Small intestine (tissue), 7 donors: ENCODE data around the gene IQCH. TPM values are rescaled to one million over a fixed set of nuclear protein-coding genes. Genes with fewer than 3 reads are reported as not detected.

Experiments
- DNase-seq, 2 donors: peaks; one replicate each; pipeline versions ENCODE4 v3.0.0 to v3.0.0-alpha.2; 2013
- FAIRE-seq: peaks from 2 replicates; lab custom pipeline; 2012; peaks lifted over from hg19 to GRCh38; lab: Jason Lieb, UNC
- H3K27ac ChIP-seq, 3 donors: one replicate each; pipeline ENCODE4 v1.5.1; 2013; ENCODE audit warnings: low read length in 2 of 3, mild to moderate bottlenecking in 2 of 3, control low read depth in 1 of 3, inconsistent platforms in 1 of 3, low read depth in 1 of 3, moderate library complexity in 1 of 3
- H3K27me3 ChIP-seq, 3 donors: one replicate each; pipeline ENCODE4 v1.6.1; 2013; ENCODE audit warnings: low read length in 3 of 3, inconsistent platforms in 1 of 3; ENCODE audit not compliant: control insufficient read depth in 3 of 3, insufficient read depth in 3 of 3
- H3K36me3 ChIP-seq, 3 donors: one replicate each; pipeline ENCODE4 v1.6.1; 2013; ENCODE audit warnings: low read length in 3 of 3, inconsistent platforms in 1 of 3, low read depth in 1 of 3, mild to moderate bottlenecking in 1 of 3, moderate library complexity in 1 of 3; ENCODE audit not compliant: control insufficient read depth in 3 of 3, insufficient read depth in 2 of 3
- H3K4me1 ChIP-seq, 3 donors: one replicate each; pipeline ENCODE4 v1.6.1; 2013; ENCODE audit warnings: low read length in 2 of 3, inconsistent platforms in 1 of 3, low read depth in 1 of 3, mild to moderate bottlenecking in 1 of 3, moderate library complexity in 1 of 3; ENCODE audit not compliant: control insufficient read depth in 3 of 3, insufficient read depth in 2 of 3
- H3K4me3 ChIP-seq, 3 donors: one replicate each; pipeline ENCODE4 v1.5.1; 2013; ENCODE audit warnings: low read length in 3 of 3, control low read depth in 1 of 3, inconsistent platforms in 1 of 3, low read depth in 1 of 3, mild to moderate bottlenecking in 1 of 3, moderate library complexity in 1 of 3
- H3K9me3 ChIP-seq, 2 donors: one replicate each; pipeline ENCODE4 v1.6.1; 2013; ENCODE audit warnings: low read depth in 1 of 2, low read length in 1 of 2; ENCODE audit not compliant: control insufficient read depth in 2 of 2, insufficient read depth in 1 of 2
- WGBS, 3 donors: extraction: QIAGEN DNeasy Blood & Tissue Kit; methylation state at CpG; one replicate each; pipeline ENCODE4 v1.1.7; 2013; 5-methylcytosine and 5-hydroxymethylcytosine counted together
- polyA plus RNA-seq, 4 donors: library from polyadenylated mRNA; stranded (reverse) in 3 of 4; unstranded in 1 of 4; fragments of 200-250 nt in 3 of 4; fragments of 120-200 nt in 1 of 4; gene quantifications; one replicate each; pipeline versions ENCODE4 v1.2.1 to v1.2.3, GENCODE V29; 2013
- donor health status: healthy with polysubstance abuse.
- donor health status: control.
- donor health status: control.
- donor health status: Bipolar disorder and iron deficiency.
- donor health status: healthy.

IQCH gene
- polyA plus RNA-seq, 4 donors = 0.27 to 0.72 (median 0.36) TPM; not detected in 1

- H3K4me1 ChIP-seq = no peaks in the 10 kb centered on the region
- no peaks in the 10 kb centered on the region for H3K9me3 ChIP-seq
- H3K27ac ChIP-seq = no peak overlapping the region
- no peaks in the 10 kb centered on the region for H3K36me3 ChIP-seq
- H3K27me3 ChIP-seq = no peaks in the 10 kb centered on the region
- no peak for FAIRE-seq
- no peak for DNase-seq
- H3K4me3 ChIP-seq = no peak overlapping the region
- 84 to 91% (median 85%) methylated on average over 1 of the region's 1 CpG for WGBS, 3 donors
These were observed 226.2 kb downstream of the IQCH start for GRCh38 chr15:67480741-67481140.

- FAIRE-seq (no peak), DNase-seq (no peak)
- no peak overlapping the region for H3K4me3 ChIP-seq
- H3K27me3 ChIP-seq = no peaks in the 10 kb centered on the region
- no peaks in the 10 kb centered on the region for H3K4me1 ChIP-seq
- no peaks in the 10 kb centered on the region for H3K36me3 ChIP-seq
- H3K9me3 ChIP-seq = no peaks in the 10 kb centered on the region
- no peak overlapping the region for H3K27ac ChIP-seq
- whole genome bisulfite sequencing, 3 donors = 75 to 85% (median 84%) methylated on average over 2 of the region's 2 CpGs
These were observed 227.1 kb downstream of the IQCH start for GRCh38 chr15:67481680-67482079.

- Histone ChIP-seq H3K9me3 (no peaks in the 10 kb centered on the region), H3K27ac (no peak overlapping the region), H3K4me3 (no peak overlapping the region), H3K36me3 (no peaks in the 10 kb centered on the region), H3K27me3 (no peaks in the 10 kb centered on the region), H3K4me1 (no peaks in the 10 kb centered on the region)
- FAIRE-seq = no peak
- WGBS, 3 donors = 84 to 96% (median 90%) methylated on average over 1 of the region's 1 CpG
- DNase-seq = no peak
These were observed 241.0 kb downstream of the IQCH start for GRCh38 chr15:67495585-67495984.

GRCh38 chr15:67501177-67501835 lies 246.7 kb downstream of the IQCH start:
- H3K27ac ChIP-seq = no peak overlapping the region
- FAIRE-seq = peak; percentile 44

DNA sequence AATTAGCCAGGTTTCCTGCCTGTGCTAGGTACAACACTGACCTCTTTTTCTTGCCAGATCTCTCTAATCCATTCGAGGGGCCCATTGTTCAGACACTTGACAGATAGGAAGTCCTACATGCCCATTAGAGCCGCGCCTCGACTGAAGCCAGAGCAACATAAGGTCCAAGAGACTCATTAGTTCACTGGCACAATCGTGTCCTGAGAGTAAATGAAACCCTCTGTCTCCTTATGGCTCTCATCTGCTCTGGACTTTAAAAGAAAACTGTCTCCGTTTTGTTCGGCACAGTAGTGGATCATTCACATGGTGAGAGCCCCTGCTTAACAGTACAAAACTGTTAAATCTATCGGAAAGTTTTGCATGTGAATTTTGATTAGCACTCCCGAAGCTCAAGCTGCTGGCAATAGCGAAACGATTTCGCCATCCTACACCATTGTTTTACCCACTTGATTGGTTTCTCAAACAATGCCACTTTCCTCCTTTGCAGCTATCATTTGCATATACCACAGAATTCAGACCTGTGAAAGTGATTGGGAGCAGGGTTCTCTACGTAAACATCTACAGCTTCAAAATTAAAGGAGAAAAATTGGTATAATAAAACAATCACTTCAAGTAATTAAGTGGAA lies 247.4 kb downstream of the IQCH start:
- 66 to 80% (median 77%) methylated on average over 13 of the region's 13 CpGs for WGBS, 3 donors
- H3K4me1 ChIP-seq = no peaks in the 10 kb centered on the region

More at GRCh38 chr15:67501177-67501835, 246.7 kb downstream of the IQCH start:
- Histone ChIP-seq H3K36me3 (no peaks in the 10 kb centered on the region), H3K9me3 (no peaks in the 10 kb centered on the region), H3K27me3 (no peaks in the 10 kb centered on the region), H3K4me3 (no peak overlapping the region), H3K4me1 (no peaks in the 10 kb centered on the region)
- 23 to 29% (median 23%) methylated on average over 2 of the region's 2 CpGs for whole genome bisulfite sequencing, 3 donors
- DNase-seq = peak; percentile 36 to 44

GRCh38 chr15:67504056-67504455 lies 249.5 kb downstream of the IQCH start:
- FAIRE-seq (no peak), DNase-seq (no peak)
- H3K36me3 ChIP-seq = no peaks in the 10 kb centered on the region
- H3K4me3 ChIP-seq = no peak overlapping the region
- H3K9me3 ChIP-seq = no peaks in the 10 kb centered on the region
- 92 to 99% (median 94%) methylated on average over 6 of the region's 6 CpGs for WGBS, 3 donors
- no peaks in the 10 kb centered on the region for H3K4me1 ChIP-seq
- H3K27me3 ChIP-seq = no peaks in the 10 kb centered on the region
- H3K27ac ChIP-seq = no peak overlapping the region

More for the DNA sequence above, 247.4 kb downstream of the IQCH start:
- no peak overlapping the region for H3K27ac ChIP-seq
- DNase-seq (no peak), FAIRE-seq (no peak)
- no peak overlapping the region for H3K4me3 ChIP-seq
- no peaks in the 10 kb centered on the region for H3K27me3 ChIP-seq
- no peaks in the 10 kb centered on the region for H3K9me3 ChIP-seq
- H3K36me3 ChIP-seq = no peaks in the 10 kb centered on the region

GRCh38 chr15:67504796-67505195 lies 250.2 kb downstream of the IQCH start:
- DNase-seq = no peak
- Histone ChIP-seq H3K9me3 (no peaks in the 10 kb centered on the region), H3K27me3 (no peaks in the 10 kb centered on the region), H3K4me1 (no peaks in the 10 kb centered on the region), H3K4me3 (no peak overlapping the region), H3K27ac (no peak overlapping the region), H3K36me3 (no peaks in the 10 kb centered on the region)
- no peak for FAIRE-seq
- 75 to 86% (median 84%) methylated on average over 5 of the region's 5 CpGs for WGBS, 3 donors

DNA sequence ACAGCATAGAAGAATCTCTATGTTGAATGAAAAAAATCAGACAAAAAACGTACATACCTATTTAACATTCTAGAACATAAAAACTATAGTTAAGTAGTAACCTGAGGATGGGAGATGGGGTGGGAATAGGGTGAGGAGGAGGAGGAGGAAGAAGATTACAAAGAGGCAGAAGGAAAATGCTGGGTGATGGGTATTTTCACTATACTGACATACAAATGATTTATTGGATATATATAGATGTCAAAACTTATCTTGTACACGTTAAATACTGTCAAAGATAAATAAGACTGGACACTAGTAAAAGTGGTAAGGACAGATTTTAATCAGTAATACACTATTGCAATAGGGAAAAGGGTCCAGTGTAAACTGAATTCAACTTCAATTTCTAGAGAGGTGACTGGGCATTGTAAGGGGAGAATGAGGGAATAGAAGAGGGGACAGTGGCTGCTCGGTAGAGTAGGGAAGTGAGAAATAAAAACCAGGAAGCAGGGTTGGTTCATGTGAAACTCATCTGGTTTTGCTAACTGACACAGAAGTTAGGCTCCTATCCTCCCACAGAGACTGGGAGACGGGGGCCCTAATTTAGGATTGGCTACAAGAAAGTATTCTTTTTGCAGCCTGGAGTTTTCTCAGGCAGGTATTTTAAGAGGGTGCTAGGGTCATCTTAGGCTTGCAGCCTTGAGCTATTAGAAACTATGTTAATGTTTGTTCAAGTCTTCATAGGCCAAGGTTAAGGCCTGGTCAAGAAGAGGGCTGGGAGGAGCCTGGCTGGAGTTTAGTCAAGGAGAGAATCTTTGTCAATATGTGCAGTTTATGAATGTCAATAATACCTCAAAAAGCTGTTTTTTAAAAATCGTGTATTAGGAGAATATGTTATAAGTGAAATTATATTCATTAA lies 251.3 kb downstream of the IQCH start:
- Histone ChIP-seq H3K27ac (no peak overlapping the region), H3K27me3 (no peaks in the 10 kb centered on the region), H3K4me1 (no peaks in the 10 kb centered on the region), H3K4me3 (no peak overlapping the region), H3K36me3 (no peaks in the 10 kb centered on the region), H3K9me3 (no peaks in the 10 kb centered on the region)
- DNase-seq (no peak), FAIRE-seq (no peak)
- 71 to 72% (median 71%) methylated on average over 5 of the region's 5 CpGs for WGBS, 3 donors
